ENCODE data around the gene TMEM123. TPM values are rescaled to one million over a fixed set of nuclear protein-coding genes. Genes with fewer than 3 reads are reported as not detected.
"Not testable (repeated sequence)": the region's sequence is repeated elsewhere in the genome, so short reads cannot be mapped to it uniquely, and the experiment has no call there.

The TMEM123 gene
- total and polyA plus RNA-seq, 2 donors: 98.0 to 188 TPM

GRCh38 chr11:102451041-102451680, 1.4 kb downstream of the TMEM123 start:
- Histone ChIP-seq H3K27ac (ENCODE audit: low read depth) (peak overlapping the region; percentile 77), H3K4me3 (ENCODE audit: low read depth, low read length) (peak overlapping the region; percentile 82), H3K4me1 (ENCODE audit: insufficient read depth) (peaks cover 2% of the 10 kb centered on the region), H3K36me3 (ENCODE audit: insufficient read depth) (peaks cover 4% of the 10 kb centered on the region)
- 26% methylated on average over 6 of the region's 6 CpGs for WGBS
- peak; percentile 23 for DNase-seq (ENCODE audit: extremely low spot score)

- 88% methylated on average over 7 of the region's 7 CpGs for WGBS
- Histone ChIP-seq H3K4me1 (ENCODE audit: insufficient read depth) (peaks cover 2% of the 10 kb centered on the region), H3K27ac (ENCODE audit: low read depth) (no peak overlapping the region), H3K4me3 (ENCODE audit: low read depth, low read length) (no peak overlapping the region), H3K36me3 (ENCODE audit: insufficient read depth) (peaks cover 4% of the 10 kb centered on the region)
- DNase-seq (ENCODE audit: extremely low spot score): no peak
Observed at GRCh38 chr11:102449651-102450570, 2.7 kb downstream of the TMEM123 start.

- no peak overlapping the region for H3K4me3 ChIP-seq (ENCODE audit: low read depth, low read length)
- no peak overlapping the region for H3K27ac ChIP-seq (ENCODE audit: low read depth)
- no peak for DNase-seq (ENCODE audit: extremely low spot score)
- peaks cover 2% of the 10 kb centered on the region for H3K4me1 ChIP-seq (ENCODE audit: insufficient read depth)
- peaks cover 4% of the 10 kb centered on the region for H3K36me3 ChIP-seq (ENCODE audit: insufficient read depth)
- 75% methylated on average over 2 of the region's 2 CpGs for WGBS
Observed at GRCh38 chr11:102448869-102449224, 3.7 kb downstream of the TMEM123 start.

GRCh38 chr11:102447941-102448868, 4.4 kb downstream of the TMEM123 start:
- Histone ChIP-seq H3K4me1 (ENCODE audit: insufficient read depth) (peaks cover 2% of the 10 kb centered on the region), H3K4me3 (ENCODE audit: low read depth, low read length) (no peak overlapping the region), H3K27ac (ENCODE audit: low read depth) (no peak overlapping the region), H3K36me3 (ENCODE audit: insufficient read depth) (peaks cover 4% of the 10 kb centered on the region)
- WGBS: 58% methylated on average over 2 of the region's 2 CpGs
- no peak for DNase-seq (ENCODE audit: extremely low spot score)

GRCh38 chr11:102447193-102447592, 5.4 kb downstream of the TMEM123 start:
- Histone ChIP-seq H3K4me3 (ENCODE audit: low read depth, low read length) (no peak overlapping the region), H3K27ac (ENCODE audit: low read depth) (no peak overlapping the region), H3K36me3 (ENCODE audit: insufficient read depth) (peaks cover 4% of the 10 kb centered on the region), H3K4me1 (ENCODE audit: insufficient read depth) (peaks cover 2% of the 10 kb centered on the region)
- no peak for DNase-seq (ENCODE audit: extremely low spot score)

GRCh38 chr11:102446606-102447005, 6.0 kb downstream of the TMEM123 start:
- DNase-seq (ENCODE audit: extremely low spot score): no peak
- H3K4me3 ChIP-seq (ENCODE audit: low read depth, low read length): no peak overlapping the region
- H3K36me3 ChIP-seq (ENCODE audit: insufficient read depth): peaks cover 4% of the 10 kb centered on the region
- WGBS: 65% methylated on average over 3 of the region's 3 CpGs
- no peak overlapping the region for H3K27ac ChIP-seq (ENCODE audit: low read depth)
- H3K4me1 ChIP-seq (ENCODE audit: insufficient read depth): peaks cover 2% of the 10 kb centered on the region

GRCh38 chr11:102444693-102445092, 7.9 kb downstream of the TMEM123 start:
- not testable (repeated sequence) for H3K36me3 ChIP-seq (ENCODE audit: insufficient read depth); H3K27ac ChIP-seq (ENCODE audit: low read depth); DNase-seq (ENCODE audit: extremely low spot score); H3K4me1 ChIP-seq (ENCODE audit: insufficient read depth); H3K4me3 ChIP-seq (ENCODE audit: low read depth, low read length)
- WGBS: 97% methylated on average over 5 of the region's 5 CpGs

- WGBS: 78% methylated on average over 4 of the region's 4 CpGs
- H3K36me3 ChIP-seq (ENCODE audit: insufficient read depth); DNase-seq (ENCODE audit: extremely low spot score); H3K27ac ChIP-seq (ENCODE audit: low read depth); H3K4me1 ChIP-seq (ENCODE audit: insufficient read depth); H3K4me3 ChIP-seq (ENCODE audit: low read depth, low read length): not testable (repeated sequence)
Observed at GRCh38 chr11:102444142-102444541, 8.4 kb downstream of the TMEM123 start.

- H3K36me3 ChIP-seq (ENCODE audit: insufficient read depth); DNase-seq (ENCODE audit: extremely low spot score); H3K27ac ChIP-seq (ENCODE audit: low read depth); H3K4me3 ChIP-seq (ENCODE audit: low read depth, low read length); H3K4me1 ChIP-seq (ENCODE audit: insufficient read depth): not testable (repeated sequence)
- 52% methylated on average over 4 of the region's 4 CpGs for WGBS
Observed at GRCh38 chr11:102439063-102439363, 13.6 kb downstream of the TMEM123 start.

- Histone ChIP-seq H3K4me3 (ENCODE audit: low read depth, low read length) (no peak overlapping the region), H3K4me1 (ENCODE audit: insufficient read depth) (no peaks in the 10 kb centered on the region), H3K36me3 (ENCODE audit: insufficient read depth) (no peaks in the 10 kb centered on the region), H3K27ac (ENCODE audit: low read depth) (no peak overlapping the region)
- no peak for DNase-seq (ENCODE audit: extremely low spot score)
- WGBS: 76% methylated on average over 18 of the region's 18 CpGs
Observed at GRCh38 chr11:102438311-102439062, 14.1 kb downstream of the TMEM123 start.

- Histone ChIP-seq H3K27ac (ENCODE audit: low read depth) (no peak overlapping the region), H3K36me3 (ENCODE audit: insufficient read depth) (no peaks in the 10 kb centered on the region), H3K4me3 (ENCODE audit: low read depth, low read length) (no peak overlapping the region), H3K4me1 (ENCODE audit: insufficient read depth) (no peaks in the 10 kb centered on the region)
- DNase-seq (ENCODE audit: extremely low spot score): no peak
- WGBS: 76% methylated on average over 2 of the region's 2 CpGs
Observed at GRCh38 chr11:102437727-102438126, 14.8 kb downstream of the TMEM123 start.

- no peak for DNase-seq (ENCODE audit: extremely low spot score)
- H3K27ac ChIP-seq (ENCODE audit: low read depth): no peak overlapping the region
Observed at GRCh38 chr11:102436976-102437375, 15.6 kb downstream of the TMEM123 start.

GRCh38 chr11:102436561-102436960, 16.0 kb downstream of the TMEM123 start:
- Histone ChIP-seq H3K27ac (ENCODE audit: low read depth) (no peak overlapping the region), H3K36me3 (ENCODE audit: insufficient read depth) (no peaks in the 10 kb centered on the region), H3K4me1 (ENCODE audit: insufficient read depth) (no peaks in the 10 kb centered on the region), H3K4me3 (ENCODE audit: low read depth, low read length) (no peak overlapping the region)
- no peak for DNase-seq (ENCODE audit: extremely low spot score)
- 89% methylated on average over 3 of the region's 3 CpGs for WGBS

More at GRCh38 chr11:102436976-102437375, 15.6 kb downstream of the TMEM123 start:
- no peaks in the 10 kb centered on the region for H3K4me1 ChIP-seq (ENCODE audit: insufficient read depth)
- no peak overlapping the region for H3K4me3 ChIP-seq (ENCODE audit: low read depth, low read length)
- 91% methylated on average over 2 of the region's 2 CpGs for WGBS
- H3K36me3 ChIP-seq (ENCODE audit: insufficient read depth): no peaks in the 10 kb centered on the region

Measured in urinary bladder (tissue), 4 donors.